GM18520 (cell line): ENCODE results near the gene CYB561.

Experiments used
- ATAC-seq: cut with Tn5 transposase; IDR thresholded peaks from one replicate; pipeline ENCODE4 v1.9.1; 2021; ENCODE audit not compliant: unreplicated experiment

CYB561 gene

DNA sequence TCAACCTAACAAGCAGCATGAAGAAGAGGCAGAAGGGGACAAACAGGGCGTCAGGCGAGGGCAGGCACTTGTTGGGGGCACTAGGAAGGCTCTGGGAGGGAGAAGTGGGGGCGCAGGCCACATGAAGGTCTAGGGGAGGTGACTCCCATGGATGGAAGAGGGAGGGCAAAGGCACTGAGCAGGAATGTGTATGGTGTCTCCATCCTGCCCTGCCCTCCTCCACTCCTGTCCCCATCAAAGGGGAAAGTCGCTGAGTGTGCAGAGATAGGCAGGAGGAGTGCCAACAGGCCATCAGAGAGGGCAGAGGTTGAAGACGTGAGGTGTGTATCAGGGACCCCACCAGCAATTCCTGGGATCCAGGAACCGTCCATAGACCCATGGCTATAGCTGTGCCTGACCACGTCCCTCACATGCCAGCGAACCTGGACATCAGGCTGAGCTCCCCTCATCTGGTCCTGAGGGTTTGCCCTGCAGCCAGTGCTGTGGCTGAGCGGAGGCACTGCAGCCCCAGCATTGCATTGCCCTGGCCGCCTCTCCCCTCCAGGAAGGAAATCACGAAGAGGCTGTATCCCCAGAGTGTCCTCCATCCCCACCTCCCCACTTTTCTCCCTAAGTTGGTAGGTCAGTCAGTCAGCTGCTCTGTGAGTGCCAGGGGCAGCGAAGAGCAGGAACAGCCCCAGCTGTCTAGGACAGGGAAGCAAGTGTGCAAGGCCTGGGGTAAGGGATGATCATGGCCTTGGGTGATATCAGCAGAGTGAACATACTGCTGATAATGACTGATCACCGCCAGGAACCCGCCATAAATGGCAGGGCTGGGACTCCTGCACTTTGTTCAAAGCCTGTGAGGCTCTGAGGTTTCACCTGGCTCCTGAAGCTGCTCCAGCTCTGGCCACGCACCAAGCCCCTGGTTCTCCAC, 6.2 kb upstream of the CYB561 start:
- no peak for ATAC-seq

DNA sequence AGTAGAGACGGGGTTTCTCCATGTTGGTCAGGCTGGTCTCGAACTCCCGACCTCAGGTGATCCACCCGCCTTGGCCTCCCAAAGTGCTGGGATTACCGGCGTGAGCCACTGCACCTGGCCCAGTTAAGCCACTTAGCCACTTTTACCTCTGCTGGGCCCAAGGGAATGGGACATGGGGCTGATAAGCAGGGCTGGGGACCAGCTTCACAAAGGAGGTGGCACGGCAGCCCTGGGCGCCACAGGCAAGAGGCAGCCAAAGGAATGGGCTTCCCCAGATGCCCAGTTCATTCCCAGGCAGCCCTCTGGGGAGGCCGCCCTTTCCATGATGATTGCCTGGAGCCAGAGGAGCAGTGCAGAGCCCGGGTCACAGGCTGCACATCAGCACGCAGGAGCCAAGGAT, 5.0 kb upstream of the CYB561 start:
- no peak for ATAC-seq

DNA sequence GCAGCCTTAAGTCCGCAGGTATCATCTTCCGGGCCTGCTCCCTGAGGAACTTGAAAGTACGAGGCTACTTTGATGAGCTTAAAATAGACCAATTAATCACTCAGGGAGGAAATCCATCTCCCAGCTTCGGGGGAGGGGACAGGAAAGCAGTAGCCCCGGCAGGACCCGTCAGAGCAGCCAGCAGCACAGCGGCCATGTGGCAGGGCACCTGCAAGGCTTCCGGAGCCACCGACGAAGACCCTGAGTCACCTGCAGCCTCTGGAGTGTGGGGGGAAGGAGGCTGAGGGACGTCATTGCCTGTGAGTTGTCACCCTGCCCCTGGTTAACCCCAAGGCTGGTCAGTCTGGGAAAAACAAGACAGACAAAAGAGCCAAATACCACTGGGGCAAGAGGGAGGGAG, 4.4 kb upstream of the CYB561 start:
- no peak for ATAC-seq

DNA sequence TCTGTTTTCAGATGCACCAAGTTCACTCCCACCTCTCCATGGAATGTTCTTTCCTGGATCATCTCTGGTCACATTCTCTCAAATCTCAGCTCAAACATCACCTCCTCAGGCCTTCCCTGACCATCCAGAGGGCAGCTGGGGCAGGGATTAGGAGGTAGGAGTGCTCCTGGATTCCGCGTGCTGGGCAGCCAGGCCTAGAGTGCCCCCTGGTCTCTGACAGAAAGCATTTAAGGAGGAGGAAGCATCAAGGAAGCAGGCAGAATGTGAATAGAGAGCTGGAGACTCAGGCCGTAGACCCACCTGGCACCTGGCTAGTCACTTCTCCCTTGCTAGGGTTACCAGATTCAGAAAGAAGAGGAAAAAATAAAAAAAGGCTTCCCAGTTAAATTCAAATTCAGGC, 2.5 kb upstream of the CYB561 start:
- ATAC-seq, result no peak

DNA sequence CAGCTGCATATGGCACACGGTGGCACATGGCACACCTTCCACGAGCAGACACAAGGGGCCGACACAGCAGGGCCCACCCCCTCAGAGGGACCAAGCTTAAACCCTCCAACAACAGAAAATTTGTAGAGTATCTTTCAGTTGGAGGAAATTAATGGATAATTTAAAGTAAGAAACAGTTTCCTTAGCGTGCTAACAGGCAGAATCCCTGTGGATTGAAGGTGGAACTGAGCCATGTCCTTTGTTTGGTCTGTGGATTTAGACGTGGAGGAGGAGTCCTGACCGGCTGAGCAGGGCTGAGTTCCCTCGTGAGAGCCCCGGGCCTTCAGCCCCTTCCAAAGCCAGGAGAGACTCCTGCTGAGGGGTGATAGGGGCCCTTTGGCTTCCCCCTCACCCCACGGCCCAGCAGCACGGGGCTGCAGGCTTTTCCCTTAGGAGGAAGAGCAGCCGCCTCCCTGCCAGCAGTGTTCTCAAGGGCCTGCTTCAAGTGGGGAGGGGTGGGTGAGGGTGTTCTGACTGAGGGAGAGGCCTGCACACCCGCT, 1.4 kb upstream of the CYB561 start:
- ATAC-seq, result no peak

DNA sequence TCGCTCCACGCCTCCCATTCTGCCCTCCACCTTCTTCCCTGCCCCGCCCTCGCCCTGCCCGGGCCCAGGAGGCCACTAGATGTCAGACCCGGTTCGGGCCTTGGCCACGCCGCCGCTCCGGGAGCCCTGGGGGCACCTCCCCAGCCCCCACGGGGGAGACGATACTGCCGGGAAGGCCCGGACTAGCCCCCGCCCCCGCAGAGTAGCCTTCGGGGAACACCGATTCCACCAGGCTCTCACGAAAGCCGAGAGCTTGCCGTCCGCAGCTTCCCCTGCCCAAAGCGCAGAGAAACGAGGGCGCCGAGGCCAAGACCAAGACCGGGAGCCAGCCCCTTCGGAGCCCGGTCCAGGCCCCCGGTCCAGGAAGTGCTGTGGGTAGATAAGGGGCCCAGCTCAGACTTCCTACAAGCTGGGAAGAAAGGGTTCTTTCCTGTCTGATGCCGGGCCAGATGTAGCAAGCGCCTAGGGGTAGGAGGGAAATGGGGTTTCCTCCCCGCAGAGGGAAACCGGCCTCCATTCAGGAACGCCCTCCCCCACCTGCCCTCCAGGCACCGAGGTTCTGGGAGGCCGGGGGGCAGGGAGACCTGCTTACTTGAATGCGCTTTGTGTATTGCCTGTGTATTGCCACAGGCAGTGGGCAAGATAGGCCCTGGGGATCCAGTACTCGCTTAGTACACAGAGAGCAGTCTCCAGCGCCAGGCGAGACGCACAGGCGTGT, 806 bp upstream of the CYB561 start:
- ATAC-seq, result peak; percentile 8

DNA sequence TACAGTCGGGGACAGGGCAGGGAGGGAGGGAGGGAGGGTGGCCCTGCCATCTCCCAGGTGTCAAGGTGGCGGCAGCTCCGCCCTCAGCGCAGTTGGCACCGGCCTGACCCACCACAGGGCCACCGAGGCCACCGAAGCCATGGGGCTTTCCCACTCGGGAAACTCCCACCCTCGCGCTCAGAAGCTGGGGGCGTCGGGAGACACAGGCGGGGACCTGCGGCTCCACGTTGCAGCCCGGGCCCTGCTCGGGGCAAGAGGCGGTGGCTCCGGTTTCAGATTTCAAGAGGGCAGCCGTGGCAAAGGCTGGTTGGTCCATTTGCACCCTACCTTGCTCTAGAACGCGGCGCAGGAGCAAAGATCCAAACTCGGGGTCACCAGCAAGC, 544 bp downstream of the CYB561 start:
- ATAC-seq, result no peak

DNA sequence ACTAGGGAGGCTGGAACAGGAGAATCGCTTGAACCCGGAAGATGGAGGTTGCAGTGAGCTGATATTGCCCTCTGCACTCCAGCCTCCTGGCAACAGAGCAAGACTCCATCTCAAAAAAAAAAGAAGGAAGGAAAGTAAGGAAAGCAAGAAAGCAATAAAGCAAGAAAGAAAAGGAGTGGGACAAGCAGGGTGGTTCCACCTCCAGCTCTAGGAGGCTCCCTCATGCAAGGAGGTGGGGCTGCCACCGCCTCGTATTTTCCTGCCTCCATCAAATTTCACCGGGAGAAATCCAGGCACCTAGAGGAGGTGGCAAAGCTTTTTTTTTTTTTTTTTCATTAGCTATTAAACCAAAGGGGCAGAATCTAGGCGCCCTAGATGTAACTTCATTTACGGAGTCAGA, 1.0 kb downstream of the CYB561 start:
- ATAC-seq, result no peak

DNA sequence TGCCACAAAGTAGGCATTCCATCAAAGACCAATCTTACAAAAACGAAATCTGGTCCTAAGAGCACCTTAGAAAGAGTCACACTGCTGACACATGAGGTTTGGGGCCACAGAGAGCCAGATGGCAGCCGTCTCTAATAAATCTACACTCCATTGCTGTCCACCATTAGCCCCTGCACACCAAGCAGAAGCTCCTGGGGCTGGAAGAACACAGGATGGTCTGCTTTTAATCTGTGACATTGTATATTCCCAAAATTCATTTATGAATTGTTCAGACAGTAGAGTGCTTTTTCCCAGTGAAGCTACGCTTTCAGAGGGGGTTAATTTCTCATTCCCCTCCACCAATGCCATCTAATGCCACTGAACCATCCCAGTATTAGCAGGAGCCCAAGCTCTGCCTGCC, 1.6 kb downstream of the CYB561 start:
- ATAC-seq, result no peak

DNA sequence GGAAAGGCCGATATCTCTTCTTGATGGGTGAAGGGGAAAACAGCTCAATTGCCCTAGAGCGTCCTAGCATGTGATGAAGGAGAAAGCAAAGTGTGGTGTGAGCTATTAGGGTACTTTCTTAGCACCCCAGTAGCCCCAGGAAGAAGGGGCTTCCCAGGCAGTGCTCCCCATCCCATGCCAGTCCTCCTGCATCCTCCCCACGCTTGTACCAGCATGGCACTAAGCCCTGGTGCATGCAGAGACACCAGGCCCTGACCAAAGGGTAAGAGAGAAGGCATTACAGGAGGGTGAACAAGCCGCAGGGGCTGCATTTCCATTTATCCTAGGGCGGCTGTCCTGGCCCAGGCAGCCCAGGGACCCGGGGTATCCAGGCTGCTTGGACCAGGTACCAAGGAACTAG, 3.1 kb downstream of the CYB561 start:
- no peak for ATAC-seq

DNA sequence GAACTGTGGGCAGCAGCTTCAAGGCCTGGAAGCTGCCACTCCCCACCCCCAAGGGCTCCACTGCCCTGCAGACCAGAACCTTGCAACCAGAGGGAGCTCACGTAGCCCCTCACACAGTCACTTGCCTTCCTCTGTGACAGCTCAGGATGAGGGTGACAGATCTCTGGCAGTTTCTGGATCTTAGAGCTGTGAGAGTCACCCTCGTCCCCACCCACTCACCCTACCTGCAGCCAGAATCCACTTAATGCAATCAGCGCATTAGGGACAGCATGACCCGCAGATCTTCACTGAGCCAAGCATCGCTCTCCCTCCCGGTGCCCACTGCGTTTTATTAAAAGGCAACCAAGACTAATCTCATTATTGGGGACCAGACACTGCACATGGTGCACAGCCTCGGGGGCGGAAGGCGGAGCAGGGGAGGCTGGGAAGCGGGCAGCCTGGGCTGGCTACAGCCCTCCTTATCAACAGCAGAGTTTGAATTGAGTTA, 3.5 kb downstream of the CYB561 start:
- no peak for ATAC-seq

DNA sequence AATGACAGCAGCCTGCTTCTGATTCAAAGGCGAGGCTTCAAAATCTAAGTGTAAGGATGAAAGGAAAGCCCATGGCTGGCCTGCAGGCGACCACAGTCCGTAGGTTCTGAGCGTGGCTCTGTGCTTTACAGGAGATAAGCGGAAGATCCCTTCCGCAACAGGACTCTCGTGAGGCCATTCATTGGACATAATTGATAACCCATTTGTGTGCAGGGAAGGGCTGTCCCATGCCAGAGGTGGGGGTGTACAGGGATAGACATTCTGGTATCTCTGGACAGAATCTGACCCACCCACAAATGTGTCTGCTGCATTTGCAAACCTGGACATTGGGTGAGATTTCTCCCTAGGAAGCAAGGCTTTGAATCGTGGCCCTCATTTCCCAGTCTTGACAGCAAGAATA, 4.0 kb downstream of the CYB561 start:
- ATAC-seq, result no peak

DNA sequence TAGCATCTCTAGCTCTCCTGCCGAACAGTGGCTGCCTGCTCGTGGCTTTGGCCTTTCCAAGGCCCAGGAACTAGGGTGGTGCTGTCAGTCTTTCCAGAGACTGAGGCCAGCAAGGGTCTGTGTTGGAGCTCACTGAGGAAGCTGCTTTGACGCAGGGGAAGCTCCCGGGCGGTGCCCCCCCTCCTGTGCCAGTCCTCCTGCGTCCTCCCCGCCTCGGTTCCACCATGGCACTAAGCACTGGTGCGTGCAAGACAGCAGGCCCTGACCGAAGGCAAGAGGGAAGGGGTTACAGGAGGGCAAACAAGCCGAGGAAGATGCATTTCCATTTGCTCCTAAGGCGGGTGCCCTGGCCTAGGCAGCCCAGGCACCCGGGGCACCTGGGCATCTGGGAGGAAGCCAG, 4.5 kb downstream of the CYB561 start:
- ATAC-seq, result no peak

DNA sequence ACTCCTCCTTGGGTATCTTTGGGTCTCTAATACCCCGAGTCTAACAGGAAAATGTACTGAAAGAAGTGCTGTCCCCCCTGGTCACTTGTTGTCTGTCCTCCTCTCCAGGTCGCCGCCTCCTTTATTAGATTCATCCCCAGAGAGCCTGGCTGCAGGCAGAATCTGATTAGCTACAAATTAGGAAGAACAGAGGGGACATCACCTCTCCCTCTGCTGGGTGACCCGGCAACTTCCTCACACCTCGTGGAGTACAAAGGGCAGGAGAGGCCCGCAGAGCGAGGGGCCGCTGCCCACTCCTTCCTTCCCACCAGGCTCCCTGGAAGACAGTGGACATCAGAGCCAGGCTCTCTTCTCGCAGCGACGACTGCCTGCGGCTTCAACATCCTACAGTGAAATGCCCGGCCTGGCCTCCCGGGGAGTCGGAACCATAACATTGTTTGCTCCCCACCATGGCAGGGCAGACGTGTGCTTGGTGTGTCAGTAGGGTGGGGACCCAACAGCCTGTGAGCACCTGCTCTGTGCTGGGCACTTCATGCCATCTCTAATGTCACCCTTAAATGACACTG, 5.3 kb downstream of the CYB561 start:
- no peak for ATAC-seq

DNA sequence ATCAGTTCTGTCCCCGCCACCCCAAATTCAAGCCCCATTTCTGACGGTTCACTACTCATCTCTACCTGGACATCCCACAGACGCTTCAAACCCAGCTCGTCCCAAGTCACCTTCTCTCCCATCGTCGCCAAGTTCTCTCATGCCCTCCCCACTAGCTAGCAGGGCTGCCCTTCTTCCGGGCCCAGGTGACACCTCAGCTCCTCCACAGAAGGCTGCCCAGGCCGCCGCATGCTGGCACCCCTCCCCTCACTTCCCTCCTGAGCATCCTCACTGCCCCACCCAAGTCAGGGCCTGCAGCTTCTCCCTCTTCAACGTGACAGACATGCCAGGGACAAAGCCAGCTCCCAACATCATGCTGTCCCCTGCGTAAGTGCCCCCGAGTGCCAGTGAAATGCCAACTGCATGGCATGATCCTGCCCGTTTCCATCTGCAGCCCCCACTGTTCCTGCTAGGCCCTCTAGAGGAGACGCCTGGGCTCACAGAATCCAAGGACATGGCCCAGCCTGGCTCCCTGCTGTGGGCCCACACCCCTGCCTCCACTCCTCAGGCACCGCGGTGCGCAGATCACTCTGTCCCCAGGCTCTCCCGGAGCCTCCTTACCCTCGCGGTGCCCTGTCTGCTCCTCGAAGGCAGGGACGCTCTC, 5.9 kb downstream of the CYB561 start:
- ATAC-seq, result no peak

DNA sequence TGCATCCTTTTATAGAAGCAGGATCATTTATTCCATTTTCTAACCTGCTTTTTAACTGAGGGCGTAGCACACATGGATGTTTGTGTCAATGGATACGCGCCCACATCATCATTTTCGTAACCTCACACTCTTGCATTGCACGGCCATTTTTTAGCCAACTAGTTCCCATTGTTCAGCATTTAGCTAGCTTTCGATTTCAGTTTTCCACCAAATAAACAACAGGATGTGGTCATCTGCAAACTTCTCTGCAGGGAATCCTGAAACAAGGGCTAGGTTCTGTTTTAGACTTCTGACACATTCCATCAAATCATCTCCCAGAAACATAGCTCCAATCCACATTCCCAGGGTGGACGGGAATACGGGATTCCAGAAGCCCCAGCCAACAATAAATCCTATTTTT, 6.4 kb downstream of the CYB561 start:
- no peak for ATAC-seq

DNA sequence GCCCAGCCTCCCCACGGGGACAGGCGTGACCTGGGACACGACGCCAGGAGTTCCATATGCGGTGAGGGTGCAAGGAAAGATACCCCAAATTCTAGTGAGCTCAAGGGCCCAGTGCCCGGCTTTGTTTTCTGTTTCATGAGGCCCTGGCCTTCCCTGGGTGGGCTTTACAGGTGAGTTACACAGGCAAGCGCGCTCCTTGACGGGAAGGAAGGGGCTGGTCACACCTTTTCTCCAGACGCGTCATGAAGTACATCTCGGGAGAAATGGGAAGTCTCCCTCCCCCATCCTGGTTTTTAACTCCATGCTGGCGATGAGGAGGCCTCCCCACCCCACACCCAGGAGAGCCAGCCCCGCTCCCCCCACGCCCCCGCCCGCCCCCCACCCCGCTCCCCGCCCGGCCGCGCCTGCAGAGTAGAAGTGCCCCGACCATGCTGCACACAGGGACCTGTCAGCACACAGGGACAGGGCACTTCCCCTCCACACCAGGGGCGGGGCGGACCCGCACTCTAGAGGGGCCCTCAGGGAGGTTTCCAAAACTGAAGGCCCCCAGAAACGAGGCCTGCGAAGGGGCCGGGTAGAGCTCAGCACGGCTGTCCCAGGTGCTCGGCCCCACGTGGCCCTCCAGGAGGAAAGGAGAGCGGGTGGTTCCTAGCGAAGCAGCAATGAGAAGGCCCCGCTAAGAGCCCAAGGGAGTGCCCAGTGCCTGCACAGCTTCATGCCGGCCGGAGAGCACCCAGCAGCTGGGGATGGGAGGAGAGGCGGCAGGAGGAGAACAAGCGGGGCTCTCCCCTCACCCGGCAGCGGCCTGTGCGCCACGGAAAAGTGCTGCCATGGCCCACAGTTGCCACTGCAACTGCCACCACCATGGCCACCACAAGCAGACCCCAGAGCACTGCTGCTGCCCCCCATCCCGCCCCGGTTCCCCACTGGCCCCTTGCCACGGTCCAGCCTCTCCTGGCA, 7.7 kb downstream of the CYB561 start:
- no peak for ATAC-seq

DNA sequence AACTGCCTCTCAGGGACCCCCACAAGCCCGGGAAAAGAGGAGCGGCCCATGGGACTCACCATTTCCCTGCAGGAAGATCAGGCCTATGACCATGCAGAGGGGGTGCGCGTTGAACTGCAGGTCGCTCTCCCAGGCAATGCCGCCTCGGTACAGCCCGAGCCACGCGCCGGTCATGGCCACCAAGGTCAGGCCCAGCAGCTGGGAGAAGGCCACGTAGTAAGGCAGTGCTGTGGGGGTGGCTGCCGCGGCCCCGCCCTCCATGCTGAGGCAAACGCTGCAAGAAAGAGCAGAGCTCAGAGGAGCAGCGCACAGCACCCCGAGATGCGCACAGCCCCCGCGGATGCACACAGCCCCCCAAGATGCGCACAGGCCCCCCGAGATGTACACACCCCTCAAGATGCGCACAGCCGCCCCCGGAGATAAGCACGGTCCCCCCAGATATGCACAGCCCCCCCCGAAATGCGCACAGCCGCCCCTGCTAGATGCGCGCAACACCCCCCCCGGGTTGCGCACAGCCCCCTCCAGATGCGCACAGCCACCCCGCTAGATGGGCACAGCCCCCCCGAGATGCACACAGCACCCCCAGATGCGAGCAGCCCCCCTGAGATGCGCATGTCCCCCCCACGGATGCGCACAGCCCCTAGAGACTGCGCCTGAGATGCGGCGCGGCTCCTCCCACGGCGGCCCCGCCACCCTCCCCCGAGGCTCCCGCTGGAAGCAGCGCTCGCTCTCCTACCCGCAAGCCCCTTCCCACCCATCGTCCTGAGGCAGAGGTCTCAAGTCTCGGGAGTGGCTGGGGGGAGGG, 8.6 kb downstream of the CYB561 start:
- no peak for ATAC-seq

DNA sequence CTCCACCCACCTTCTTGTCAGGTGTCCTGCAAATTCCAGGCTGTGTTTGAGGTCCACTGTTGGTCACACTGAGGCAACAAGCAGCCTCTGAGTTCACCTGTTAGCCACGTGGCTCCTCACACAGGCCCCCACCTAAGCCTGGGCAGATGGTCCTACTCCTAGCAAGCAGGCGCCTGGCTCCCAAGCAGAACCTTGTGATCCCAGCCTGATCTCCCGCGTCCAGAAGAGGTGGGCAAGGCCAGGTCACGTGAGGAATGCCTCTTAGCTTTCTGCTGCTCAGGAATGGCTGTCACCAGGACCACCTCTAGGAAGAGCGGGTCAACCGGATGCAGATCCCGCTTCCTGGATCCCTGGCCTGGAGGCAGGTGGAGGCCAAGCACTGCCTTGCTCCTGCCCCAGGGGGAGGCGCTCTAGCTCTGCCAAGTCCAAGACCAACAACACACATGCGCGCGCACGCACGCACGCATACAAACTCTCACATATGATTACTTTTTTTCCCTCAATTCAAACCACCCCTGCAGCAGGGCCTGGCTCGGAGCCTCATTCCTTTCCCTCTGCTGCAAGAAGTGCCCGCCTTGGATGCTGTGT, 9.5 kb downstream of the CYB561 start:
- no peak for ATAC-seq
